ENCODE results near the gene CDRT4.
A peak's percentile ranks its signal among the peaks of the same experiment; 100 is the strongest.
"Not testable (repeated sequence)": the region's sequence is repeated elsewhere in the genome, so short reads cannot be mapped to it uniquely, and the experiment has no call there.

Gene CDRT4

GRCh38 chr17:15467592-15467991, at the start of gene CDRT4:
Gene CDRT4, minus strand, starts transcription at chr17:15467621. Its CDS starts 27,383 bp downstream, at chr17:15440238.
- no peaks in the 10 kb centered on the region for H3K9me3 Mint-ChIP-seq
- no peaks in the 10 kb centered on the region for H3K27me3 Mint-ChIP-seq
- H3K36me3 Mint-ChIP-seq (ENCODE audit: low read depth) = peaks cover 6% of the 10 kb centered on the region
- no peak within 1 kb of the TSS for H3K27ac Mint-ChIP-seq
- no peaks in the 10 kb centered on the region for H3K4me1 Mint-ChIP-seq (ENCODE audit: low read depth)
- no peak within 1 kb of the TSS for H3K4me3 Mint-ChIP-seq

GRCh38 chr17:15516150-15516549, 48.7 kb upstream of the CDRT4 start:
- Mint-ChIP-seq H3K4me3 (no peak overlapping the region), H3K9me3 (no peaks in the 10 kb centered on the region), H3K4me1 (ENCODE audit: low read depth) (no peaks in the 10 kb centered on the region), H3K36me3 (ENCODE audit: low read depth) (peaks cover 24% of the 10 kb centered on the region), H3K27me3 (no peaks in the 10 kb centered on the region), H3K27ac (no peak overlapping the region)

GRCh38 chr17:15514469-15514868, 47.0 kb upstream of the CDRT4 start:
- no peak overlapping the region for H3K4me3 Mint-ChIP-seq
- H3K9me3 Mint-ChIP-seq = no peaks in the 10 kb centered on the region
- H3K36me3 Mint-ChIP-seq (ENCODE audit: low read depth) = peaks cover 24% of the 10 kb centered on the region
- no peaks in the 10 kb centered on the region for H3K27me3 Mint-ChIP-seq
- H3K27ac Mint-ChIP-seq = no peak overlapping the region
- no peaks in the 10 kb centered on the region for H3K4me1 Mint-ChIP-seq (ENCODE audit: low read depth)

GRCh38 chr17:15513856-15514459, 46.5 kb upstream of the CDRT4 start:
- H3K4me1 Mint-ChIP-seq (ENCODE audit: low read depth) = no peaks in the 10 kb centered on the region
- no peak overlapping the region for H3K4me3 Mint-ChIP-seq
- no peak overlapping the region for H3K27ac Mint-ChIP-seq
- no peaks in the 10 kb centered on the region for H3K9me3 Mint-ChIP-seq
- no peaks in the 10 kb centered on the region for H3K27me3 Mint-ChIP-seq
- peaks cover 24% of the 10 kb centered on the region for H3K36me3 Mint-ChIP-seq (ENCODE audit: low read depth)

GRCh38 chr17:15513058-15513791, 45.8 kb upstream of the CDRT4 start:
- Mint-ChIP-seq H3K4me3 (no peak overlapping the region), H3K4me1 (ENCODE audit: low read depth) (no peaks in the 10 kb centered on the region), H3K27ac (no peak overlapping the region), H3K9me3 (no peaks in the 10 kb centered on the region), H3K27me3 (no peaks in the 10 kb centered on the region), H3K36me3 (ENCODE audit: low read depth) (peaks cover 24% of the 10 kb centered on the region)

- Mint-ChIP-seq H3K9me3 (no peaks in the 10 kb centered on the region), H3K27me3 (no peaks in the 10 kb centered on the region), H3K4me3 (no peak overlapping the region), H3K27ac (no peak overlapping the region), H3K4me1 (ENCODE audit: low read depth) (no peaks in the 10 kb centered on the region), H3K36me3 (ENCODE audit: low read depth) (peaks cover 26% of the 10 kb centered on the region)
Measured at GRCh38 chr17:15512071-15512709, 44.8 kb upstream of the CDRT4 start.

- Mint-ChIP-seq H3K27me3 (no peaks in the 10 kb centered on the region), H3K27ac (no peak overlapping the region), H3K36me3 (ENCODE audit: low read depth) (peaks cover 30% of the 10 kb centered on the region), H3K4me1 (ENCODE audit: low read depth) (no peaks in the 10 kb centered on the region), H3K4me3 (no peak overlapping the region), H3K9me3 (no peaks in the 10 kb centered on the region)
Measured at GRCh38 chr17:15511142-15511541, 43.7 kb upstream of the CDRT4 start.

- no peaks in the 10 kb centered on the region for H3K4me1 Mint-ChIP-seq (ENCODE audit: low read depth)
- H3K4me3 Mint-ChIP-seq = no peak overlapping the region
- no peak overlapping the region for H3K27ac Mint-ChIP-seq
- H3K27me3 Mint-ChIP-seq = no peaks in the 10 kb centered on the region
- no peaks in the 10 kb centered on the region for H3K9me3 Mint-ChIP-seq
- peaks cover 23% of the 10 kb centered on the region for H3K36me3 Mint-ChIP-seq (ENCODE audit: low read depth)
Measured at GRCh38 chr17:15510361-15510760, 42.9 kb upstream of the CDRT4 start.

GRCh38 chr17:15509095-15509494, 41.7 kb upstream of the CDRT4 start:
- Mint-ChIP-seq H3K27ac (no peak overlapping the region), H3K27me3 (no peaks in the 10 kb centered on the region), H3K9me3 (no peaks in the 10 kb centered on the region), H3K4me1 (ENCODE audit: low read depth) (no peaks in the 10 kb centered on the region), H3K4me3 (no peak overlapping the region), H3K36me3 (ENCODE audit: low read depth) (peaks cover 13% of the 10 kb centered on the region)

GRCh38 chr17:15508466-15508865, 41.0 kb upstream of the CDRT4 start:
- H3K9me3 Mint-ChIP-seq = no peaks in the 10 kb centered on the region
- no peak overlapping the region for H3K27ac Mint-ChIP-seq
- no peak overlapping the region for H3K4me3 Mint-ChIP-seq
- peaks cover 10% of the 10 kb centered on the region for H3K36me3 Mint-ChIP-seq (ENCODE audit: low read depth)
- no peaks in the 10 kb centered on the region for H3K27me3 Mint-ChIP-seq
- peaks cover 3% of the 10 kb centered on the region for H3K4me1 Mint-ChIP-seq (ENCODE audit: low read depth)

- Mint-ChIP-seq H3K36me3 (ENCODE audit: low read depth) (peaks cover 10% of the 10 kb centered on the region), H3K9me3 (no peaks in the 10 kb centered on the region), H3K27me3 (no peaks in the 10 kb centered on the region), H3K4me3 (no peak overlapping the region), H3K27ac (no peak overlapping the region), H3K4me1 (ENCODE audit: low read depth) (peaks cover 6% of the 10 kb centered on the region)
Measured at GRCh38 chr17:15507896-15508295, 40.5 kb upstream of the CDRT4 start.

- peaks cover 12% of the 10 kb centered on the region for H3K4me1 Mint-ChIP-seq (ENCODE audit: low read depth)
- H3K4me3 Mint-ChIP-seq = no peak overlapping the region
- peaks cover 10% of the 10 kb centered on the region for H3K36me3 Mint-ChIP-seq (ENCODE audit: low read depth)
- no peak overlapping the region for H3K27ac Mint-ChIP-seq
- no peaks in the 10 kb centered on the region for H3K9me3 Mint-ChIP-seq
- no peaks in the 10 kb centered on the region for H3K27me3 Mint-ChIP-seq
Measured at GRCh38 chr17:15507001-15507400, 39.6 kb upstream of the CDRT4 start.

- H3K27me3 Mint-ChIP-seq, H3K27ac Mint-ChIP-seq, H3K4me3 Mint-ChIP-seq, H3K9me3 Mint-ChIP-seq: not testable (repeated sequence)
- Mint-ChIP-seq H3K36me3 (ENCODE audit: low read depth) (peaks cover 14% of the 10 kb centered on the region), H3K4me1 (ENCODE audit: low read depth) (peaks cover 12% of the 10 kb centered on the region)
Measured at GRCh38 chr17:15505708-15506107, 38.3 kb upstream of the CDRT4 start.

- no peaks in the 10 kb centered on the region for H3K9me3 Mint-ChIP-seq
- H3K4me3 Mint-ChIP-seq = no peak overlapping the region
- no peak overlapping the region for H3K27ac Mint-ChIP-seq
- peaks cover 20% of the 10 kb centered on the region for H3K36me3 Mint-ChIP-seq (ENCODE audit: low read depth)
- no peaks in the 10 kb centered on the region for H3K27me3 Mint-ChIP-seq
- H3K4me1 Mint-ChIP-seq (ENCODE audit: low read depth) = peaks cover 12% of the 10 kb centered on the region
Measured at GRCh38 chr17:15503731-15504130, 36.3 kb upstream of the CDRT4 start.

- H3K4me1 Mint-ChIP-seq (ENCODE audit: low read depth) = peaks cover 12% of the 10 kb centered on the region
- H3K4me3 Mint-ChIP-seq = no peak overlapping the region
- H3K27me3 Mint-ChIP-seq = no peaks in the 10 kb centered on the region
- peaks cover 20% of the 10 kb centered on the region for H3K36me3 Mint-ChIP-seq (ENCODE audit: low read depth)
- peak overlapping the region; percentile 13 for H3K27ac Mint-ChIP-seq
- H3K9me3 Mint-ChIP-seq = no peaks in the 10 kb centered on the region
Measured at GRCh38 chr17:15502369-15503112, 35.1 kb upstream of the CDRT4 start.
